ENCODE results near the gene P4HB.

Gene P4HB

DNA sequence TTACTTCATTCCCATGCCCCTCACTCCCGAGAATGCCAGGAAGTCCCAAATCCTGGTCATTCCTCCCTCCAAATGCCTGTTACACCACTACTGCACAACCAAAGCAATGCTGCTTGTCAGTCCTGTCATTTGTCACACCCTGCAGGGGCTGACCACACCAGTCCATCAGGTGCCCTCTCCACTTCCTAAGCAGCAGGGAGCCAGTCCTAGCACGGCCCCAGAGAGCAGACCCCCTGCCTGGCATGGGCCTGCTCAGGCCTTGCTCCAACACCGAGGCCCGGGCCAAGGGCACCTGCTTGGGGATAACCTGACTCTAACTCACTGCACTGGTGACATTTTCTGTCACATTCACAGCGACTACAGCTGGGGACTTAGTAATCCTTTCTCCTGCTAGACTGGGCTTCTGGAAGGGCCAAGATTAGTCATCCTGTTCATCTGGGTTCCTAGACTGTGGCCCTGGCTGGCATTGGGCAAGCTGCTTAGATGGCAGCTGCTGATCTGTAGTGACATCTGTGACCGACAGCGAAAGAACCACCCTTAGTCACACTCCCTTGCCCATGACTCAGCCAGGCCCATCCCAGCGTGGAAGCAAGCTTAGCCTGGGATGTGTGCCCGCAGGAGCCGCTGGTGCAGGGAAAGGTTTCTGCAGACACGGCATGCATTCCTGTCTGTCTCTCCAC is 25.7 kb upstream of the P4HB start:
- no peak overlapping the region for H3K27ac ChIP-seq (replicated peaks)
- no peak for DNase-seq (ENCODE audit: low read depth in 1 of 2, low spot score in 1 of 2)
- TF ChIP-seq REST (IDR thresholded peaks at IDR 0.05; ENCODE audit: insufficient replicate concordance, low read depth): no peak
- TF ChIP-seq SPI1 (IDR thresholded peaks at IDR 0.05; ENCODE audit: borderline replicate concordance, low read depth): no peak
- TF ChIP-seq, protein P1, sequence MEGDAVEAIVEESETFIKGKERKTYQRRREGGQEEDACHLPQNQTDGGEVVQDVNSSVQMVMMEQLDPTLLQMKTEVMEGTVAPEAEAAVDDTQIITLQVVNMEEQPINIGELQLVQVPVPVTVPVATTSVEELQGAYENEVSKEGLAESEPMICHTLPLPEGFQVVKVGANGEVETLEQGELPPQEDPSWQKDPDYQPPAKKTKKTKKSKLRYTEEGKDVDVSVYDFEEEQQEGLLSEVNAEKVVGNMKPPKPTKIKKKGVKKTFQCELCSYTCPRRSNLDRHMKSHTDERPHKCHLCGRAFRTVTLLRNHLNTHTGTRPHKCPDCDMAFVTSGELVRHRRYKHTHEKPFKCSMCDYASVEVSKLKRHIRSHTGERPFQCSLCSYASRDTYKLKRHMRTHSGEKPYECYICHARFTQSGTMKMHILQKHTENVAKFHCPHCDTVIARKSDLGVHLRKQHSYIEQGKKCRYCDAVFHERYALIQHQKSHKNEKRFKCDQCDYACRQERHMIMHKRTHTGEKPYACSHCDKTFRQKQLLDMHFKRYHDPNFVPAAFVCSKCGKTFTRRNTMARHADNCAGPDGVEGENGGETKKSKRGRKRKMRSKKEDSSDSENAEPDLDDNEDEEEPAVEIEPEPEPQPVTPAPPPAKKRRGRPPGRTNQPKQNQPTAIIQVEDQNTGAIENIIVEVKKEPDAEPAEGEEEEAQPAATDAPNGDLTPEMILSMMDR (IDR thresholded peaks at IDR 0.05; ENCODE audit: insufficient read depth, low read length): no peak
- TF ChIP-seq POLR2AphosphoS5 (IDR thresholded peaks at IDR 0.05; ENCODE audit: low read depth): peak; percentile 38; the same call in 1 of the 2 replicates
- TF ChIP-seq GABPA (IDR thresholded peaks at IDR 0.05; ENCODE audit: low read depth): no peak

DNA sequence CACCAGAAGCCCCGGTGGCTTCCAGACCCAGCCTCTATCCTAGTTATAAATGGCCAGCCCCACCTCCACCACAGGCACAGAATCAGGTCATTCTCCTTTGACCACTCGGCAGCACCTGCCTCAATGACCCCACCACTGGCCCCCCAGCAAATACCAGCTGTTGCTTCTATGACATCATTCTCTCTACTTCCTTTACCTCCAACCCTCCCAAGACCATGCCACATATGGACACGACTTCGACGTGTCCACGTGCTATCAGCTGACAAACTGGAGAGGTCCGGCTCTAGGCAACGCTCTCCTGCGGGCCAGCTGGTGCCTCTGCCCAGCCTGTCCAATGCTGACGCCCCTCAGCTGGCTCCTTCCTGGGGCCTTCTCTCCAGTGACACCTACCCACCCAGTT is 25.1 kb upstream of the P4HB start:
- no peaks in the 10 kb centered on the region for H3K27me3 ChIP-seq (ENCODE audit: insufficient read depth, poor library complexity, severe bottlenecking)
- H3K4me3 ChIP-seq (replicated peaks; ENCODE audit: insufficient read depth, low read length): no peak overlapping the region
- TF ChIP-seq POLR2AphosphoS5 (IDR thresholded peaks at IDR 0.05; ENCODE audit: low read depth) (0 out of 2 replicates have a peak, but pooled peaks have one; percentile 5), REST (IDR thresholded peaks at IDR 0.05; ENCODE audit: insufficient replicate concordance, low read depth) (no peak)
- no peak for DNase-seq (ENCODE audit: low read depth in 1 of 2, low spot score in 1 of 2)
- no peak overlapping the region for H3K27ac ChIP-seq (replicated peaks)

More for the DNA sequence above, 25.7 kb upstream of the P4HB start:
- no peak overlapping the region for H3K4me3 ChIP-seq (replicated peaks; ENCODE audit: insufficient read depth, low read length)
- no peaks in the 10 kb centered on the region for H3K27me3 ChIP-seq (ENCODE audit: insufficient read depth, poor library complexity, severe bottlenecking)

DNA sequence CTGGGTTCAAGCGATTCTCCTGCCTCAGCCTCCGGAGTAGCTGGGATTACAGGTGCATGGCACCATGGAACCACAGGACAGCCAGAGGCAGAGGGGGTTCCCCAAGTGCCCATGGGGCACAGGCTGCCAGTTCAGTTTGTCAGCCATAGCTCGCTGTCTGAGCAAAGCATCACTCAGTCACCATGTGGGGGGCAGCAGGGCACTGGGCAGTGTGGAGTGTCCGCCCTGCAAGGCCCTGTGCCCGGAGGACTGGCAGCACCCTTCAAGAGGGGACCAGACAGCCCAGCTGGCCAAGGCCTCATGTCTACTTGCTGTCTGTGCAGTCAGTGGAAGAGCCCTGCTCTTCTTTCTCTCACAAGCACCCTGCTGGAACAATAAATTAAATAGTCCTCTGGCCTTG is 24.6 kb upstream of the P4HB start:
- Histone ChIP-seq H3K4me3 (replicated peaks; ENCODE audit: insufficient read depth, low read length) (no peak overlapping the region), H3K27ac (replicated peaks) (no peak overlapping the region), H3K27me3 (ENCODE audit: insufficient read depth, poor library complexity, severe bottlenecking) (no peaks in the 10 kb centered on the region)
- no peak for DNase-seq (ENCODE audit: low read depth in 1 of 2, low spot score in 1 of 2)
- TF ChIP-seq GABPA (IDR thresholded peaks at IDR 0.05; ENCODE audit: low read depth) (no peak), REST (IDR thresholded peaks at IDR 0.05; ENCODE audit: insufficient replicate concordance, low read depth) (no peak), SPI1 (IDR thresholded peaks at IDR 0.05; ENCODE audit: borderline replicate concordance, low read depth) (no peak), POLR2AphosphoS5 (IDR thresholded peaks at IDR 0.05; ENCODE audit: low read depth) (no peak; the same call in 1 of the 2 replicates)
- TF ChIP-seq, protein P1 (IDR thresholded peaks at IDR 0.05; ENCODE audit: insufficient read depth, low read length): no peak

Measured in HL-60 (cell line).